Measurements from ENCODE around the gene ABCG2. TPM values are rescaled to one million over a fixed set of nuclear protein-coding genes. Genes with fewer than 3 reads are reported as not detected.

Gene ABCG2
- total and polyA plus RNA-seq, 2 of the 4 experiments (the other 2 are of a cell fraction) = 0.50 to 1.1 TPM

- peak overlapping the region; percentile 49; the same call in 1 of the 3 replicates for H2BK15ac ChIP-seq (ENCODE audit: low read depth, low read length)
- H3K9me1 ChIP-seq (ENCODE audit: insufficient read depth, low read length) = no peaks in the 10 kb centered on the region
- intact Hi-C loops (cut with micrococcal nuclease) (no loop called here), in situ Hi-C loops (cut with MboI; ENCODE audit: low sequenced_read_pairs) (no loop called here), dilution Hi-C loops (cut with HindIII; ENCODE audit: low sequenced_read_pairs, unreplicated experiment) (no loop called here)
- H4K91ac ChIP-seq (ENCODE audit: insufficient read depth, low read depth, low read length) = peak overlapping the region; percentile 73
- H2BK5ac ChIP-seq (ENCODE audit: low read depth, low read length, poor library complexity, severe bottlenecking) = no peak overlapping the region
- no peaks in the 10 kb centered on the region for H3K9me3 ChIP-seq (ENCODE audit: control insufficient read depth, insufficient read depth, low read length)
- peak overlapping the region; percentile 28 to 67; a peak in 1 of 4 replicates for H4K8ac ChIP-seq (ENCODE audit: low read depth in 2 of 2, low read length in 2 of 2)
- DNase-seq = no peak
- no peak overlapping the region for H3K18ac ChIP-seq (ENCODE audit: low read depth, low read length)
- POLR2A ChIA-PET (ENCODE audit: unreplicated experiment) = no interaction called here
- H3K56ac ChIP-seq (ENCODE audit: extremely low read depth, insufficient read depth, low read length) = no peak overlapping the region
- peak overlapping the region; percentile 89 for H2BK120ac ChIP-seq (ENCODE audit: low read depth, low read length)
- H3K27me3 ChIP-seq (ENCODE audit: control insufficient read depth, insufficient read depth, low read length) = no peaks in the 10 kb centered on the region
- H3K4me3 ChIP-seq (ENCODE audit: insufficient read depth, low read depth, low read length) = peak overlapping the region; percentile 88
- H3K4ac ChIP-seq (ENCODE audit: low read depth, low read length) = peak overlapping the region; percentile 86
- no peaks in the 10 kb centered on the region for H4K20me1 ChIP-seq (ENCODE audit: insufficient read depth, low read length)
- ATAC-seq (ENCODE audit: low read depth) = peak; percentile 60; the same call in 1 of the 2 replicates
- no peaks in the 10 kb centered on the region for H3K36me3 ChIP-seq (ENCODE audit: control insufficient read depth, insufficient read depth, low read length)
- H3K4me2 ChIP-seq (ENCODE audit: low read depth, low read length) = peak overlapping the region; percentile 94
- H3K79me1 ChIP-seq (ENCODE audit: low read depth in 1 of 2, low read length in 2 of 2) = no peaks in the 10 kb centered on the region
- H2AK9ac ChIP-seq (replicated peaks; ENCODE audit: low read depth, low read length, poor library complexity) = peak overlapping the region; percentile 91
- H2AFZ ChIP-seq (replicated peaks; ENCODE audit: low read length, poor library complexity) = peak overlapping the region; percentile 94
- no peaks in the 10 kb centered on the region for H3K4me1 ChIP-seq (ENCODE audit: control insufficient read depth, insufficient read depth, low read length)
- H3K9ac ChIP-seq (ENCODE audit: low read depth, low read length) = peak overlapping the region; percentile 55
- peak overlapping the region; percentile 87 for H3K23ac ChIP-seq (ENCODE audit: low read depth, low read length)
- H2BK20ac ChIP-seq (ENCODE audit: low read depth, low read length) = peak overlapping the region; percentile 80
- peak overlapping the region; percentile 6; the same call in 1 of the 2 replicates for H4K5ac ChIP-seq (ENCODE audit: low read depth, low read length)
- CTCF ChIA-PET = no interaction called here
- no peak overlapping the region; the same call in 1 of the 2 replicates for H2AK5ac ChIP-seq (ENCODE audit: low read depth, low read length)
- BruUV-seq (replicated peaks) = no TSS peak
- H3K14ac ChIP-seq (replicated peaks; ENCODE audit: low read depth, low read length) = peak overlapping the region; percentile 58; the same call in 1 of the 2 replicates
- peak overlapping the region; percentile 35; the same call in 1 of the 2 replicates for H3K27ac ChIP-seq (ENCODE audit: insufficient read depth, low read length)
- TF ChIP-seq SMC3 (IDR thresholded peaks at IDR 0.05; ENCODE audit: low read depth, low read length) (no peak), NFE2L2 (IDR thresholded peaks at IDR 0.05; ENCODE audit: low read depth, low read length) (no peak), MXI1 (IDR thresholded peaks at IDR 0.05; ENCODE audit: borderline replicate concordance, low read depth, low read length) (no peak), RAD21 (IDR thresholded peaks at IDR 0.05; ENCODE audit: low read length) (no peak), MAZ (IDR thresholded peaks at IDR 0.05; ENCODE audit: borderline replicate concordance, low read depth, low read length) (no peak), RFX5 (IDR thresholded peaks at IDR 0.05; ENCODE audit: low read depth, low read length) (no peak), RCOR1 (IDR thresholded peaks at IDR 0.05; ENCODE audit: insufficient replicate concordance, low read length) (no peak), FOS (IDR thresholded peaks at IDR 0.05; ENCODE audit: low read depth, low read length) (no peak), MAFK (IDR thresholded peaks at IDR 0.05; ENCODE audit: low read depth, low read length) (no peak)
- TF ChIP-seq, protein P1, sequence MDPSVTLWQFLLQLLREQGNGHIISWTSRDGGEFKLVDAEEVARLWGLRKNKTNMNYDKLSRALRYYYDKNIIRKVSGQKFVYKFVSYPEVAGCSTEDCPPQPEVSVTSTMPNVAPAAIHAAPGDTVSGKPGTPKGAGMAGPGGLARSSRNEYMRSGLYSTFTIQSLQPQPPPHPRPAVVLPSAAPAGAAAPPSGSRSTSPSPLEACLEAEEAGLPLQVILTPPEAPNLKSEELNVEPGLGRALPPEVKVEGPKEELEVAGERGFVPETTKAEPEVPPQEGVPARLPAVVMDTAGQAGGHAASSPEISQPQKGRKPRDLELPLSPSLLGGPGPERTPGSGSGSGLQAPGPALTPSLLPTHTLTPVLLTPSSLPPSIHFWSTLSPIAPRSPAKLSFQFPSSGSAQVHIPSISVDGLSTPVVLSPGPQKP (IDR thresholded peaks at IDR 0.05; ENCODE audit: borderline replicate concordance, low read depth, low read length) = no peak
- TF ChIP-seq, protein P2, sequence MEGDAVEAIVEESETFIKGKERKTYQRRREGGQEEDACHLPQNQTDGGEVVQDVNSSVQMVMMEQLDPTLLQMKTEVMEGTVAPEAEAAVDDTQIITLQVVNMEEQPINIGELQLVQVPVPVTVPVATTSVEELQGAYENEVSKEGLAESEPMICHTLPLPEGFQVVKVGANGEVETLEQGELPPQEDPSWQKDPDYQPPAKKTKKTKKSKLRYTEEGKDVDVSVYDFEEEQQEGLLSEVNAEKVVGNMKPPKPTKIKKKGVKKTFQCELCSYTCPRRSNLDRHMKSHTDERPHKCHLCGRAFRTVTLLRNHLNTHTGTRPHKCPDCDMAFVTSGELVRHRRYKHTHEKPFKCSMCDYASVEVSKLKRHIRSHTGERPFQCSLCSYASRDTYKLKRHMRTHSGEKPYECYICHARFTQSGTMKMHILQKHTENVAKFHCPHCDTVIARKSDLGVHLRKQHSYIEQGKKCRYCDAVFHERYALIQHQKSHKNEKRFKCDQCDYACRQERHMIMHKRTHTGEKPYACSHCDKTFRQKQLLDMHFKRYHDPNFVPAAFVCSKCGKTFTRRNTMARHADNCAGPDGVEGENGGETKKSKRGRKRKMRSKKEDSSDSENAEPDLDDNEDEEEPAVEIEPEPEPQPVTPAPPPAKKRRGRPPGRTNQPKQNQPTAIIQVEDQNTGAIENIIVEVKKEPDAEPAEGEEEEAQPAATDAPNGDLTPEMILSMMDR (conservative IDR thresholded peaks at IDR 0.05; ENCODE audit: low read depth, low read length) = no peak
- 5% methylated on average over 4 of the region's 14 CpGs; no CpG with 5 or more reads in 1 of the 2 experiments for WGBS, 2 experiments (ENCODE audit: extremely low coverage in 2 of 2, insufficient read length in 1 of 2)
Observed at GRCh38 chr4:88159229-88159725, 838 bp upstream of the ABCG2 start.

Data from IMR-90 (cell line).